Neural progenitor cell (in vitro differentiated cells): ENCODE data around the gene CCDC124. TPM values are rescaled to one million over a fixed set of nuclear protein-coding genes. Genes with fewer than 3 reads are reported as not detected.

Source experiments
- DNase-seq: peaks from one replicate; pipeline ENCODE4 v3.0.0-alpha.2; 2016; ENCODE audit warnings: low spot score
- H2AFZ ChIP-seq: fragments of 200-600 bp; sonication (generic); replicated peaks from 2 replicates; pipeline ENCODE4 v1.6.1; 2016; ENCODE audit warnings: antibody characterized with exemption
- H3F3A ChIP-seq: fragments of 200-600 bp; sonication (generic); 2 replicates; pipeline ENCODE4 v1.6.1; 2016; ENCODE audit warnings: antibody characterized with exemption, low read depth
- H3K27ac ChIP-seq: fragments of 200-600 bp; sonication (generic); 2 replicates; pipeline ENCODE4 v1.5.1; 2016; ENCODE audit warnings: mild to moderate bottlenecking
- H3K27me3 ChIP-seq: fragments of 200-600 bp; sonication (generic); 2 replicates; pipeline ENCODE4 v1.6.1; 2016; ENCODE audit warnings: mild to moderate bottlenecking, moderate library complexity
- H3K36me3 ChIP-seq: fragments of 200-600 bp; sonication (generic); 2 replicates; pipeline ENCODE4 v1.5.1; 2016
- H3K4me1 ChIP-seq: fragments of 200-600 bp; sonication (generic); 2 replicates; pipeline ENCODE4 v1.6.1; 2016; ENCODE audit warnings: mixed run types
- H3K4me2 ChIP-seq: fragments of 200-600 bp; sonication (generic); 2 replicates; pipeline ENCODE4 v1.6.1; 2016
- H3K4me3 ChIP-seq: fragments of 200-600 bp; sonication (generic); 2 replicates; pipeline ENCODE4 v1.5.1; 2016
- H3K79me2 ChIP-seq: fragments of 200-600 bp; sonication (generic); 2 replicates; pipeline ENCODE4 v1.6.1; 2016; ENCODE audit warnings: low read depth
- H3K9ac ChIP-seq: fragments of 200-600 bp; sonication (generic); 2 replicates; pipeline ENCODE4 v1.6.1; 2016
- H3K9me3 ChIP-seq: fragments of 200-600 bp; sonication (generic); 2 replicates; pipeline ENCODE4 v1.5.1; 2016; ENCODE audit warnings: low read depth
- H4K20me1 ChIP-seq: fragments of 200-600 bp; sonication (generic); 2 replicates; pipeline ENCODE4 v1.6.1; 2016; ENCODE audit warnings: low read depth
- H3K27ac Mint-ChIP-seq: 3 replicates; pipeline ENCODE4 v1.8.0; 2021; ENCODE audit warnings: mixed read lengths
- H3K27me3 Mint-ChIP-seq: 2 replicates; pipeline ENCODE4 v1.8.0; 2022; ENCODE audit warnings: low read depth, mild to moderate bottlenecking, inconsistent platforms, moderate library complexity, mixed read lengths; ENCODE audit not compliant: insufficient read depth
- H3K36me3 Mint-ChIP-seq: 3 replicates; pipeline ENCODE4 v1.8.0; 2021; ENCODE audit warnings: mixed read lengths
- H3K4me1 Mint-ChIP-seq: 3 replicates; pipeline ENCODE4 v1.8.0; 2021; ENCODE audit warnings: mixed read lengths
- H3K4me3 Mint-ChIP-seq: 3 replicates; pipeline ENCODE4 v1.8.0; 2021; ENCODE audit warnings: mild to moderate bottlenecking, moderate library complexity, mixed read lengths
- H3K9me3 Mint-ChIP-seq: 3 replicates; pipeline ENCODE4 v1.8.0; 2020; ENCODE audit warnings: mixed read lengths
- EZH2 ChIP-seq: fragments of 200-600 bp; sonication (generic); IDR thresholded peaks from 2 replicates; pipeline ENCODE4 v1.6.1; 2017; ENCODE audit warnings: antibody characterized with exemption, mild to moderate bottlenecking, moderate library complexity
- EZH2phosphoT487 ChIP-seq: fragments of 200-600 bp; sonication (generic); IDR thresholded peaks from 2 replicates; pipeline ENCODE4 v1.6.1; 2017; ENCODE audit warnings: antibody characterized with exemption
- total RNA-seq: library from RNA; depleted of rRNA; stranded (reverse); fragments of >200 nt; gene quantifications from 2 replicates; pipeline ENCODE4 v1.2.3, GENCODE V29; 2015; ENCODE audit warnings: low replicate concordance
- TF ChIP-seq, protein P1 (sequence below): fragments of 200-600 bp; sonication (generic); IDR thresholded peaks from 2 replicates; pipeline ENCODE4 v1.5.1; 2017; ENCODE audit warnings: antibody characterized with exemption, mild to moderate bottlenecking

Gene CCDC124
- total RNA-seq, 1 donor from 2014 or later, result 23.3 TPM

GRCh38 chr19:17951157-17951989 lies 18.6 kb downstream of the CCDC124 start:
- no peaks in the 10 kb centered on the region for H3K9me3 Mint-ChIP-seq
- peaks cover 68% of the 10 kb centered on the region for H3K27me3 ChIP-seq
- no peak overlapping the region for H3K27ac ChIP-seq
- peaks cover 41% of the 10 kb centered on the region for H3K4me1 Mint-ChIP-seq
- peak overlapping the region; percentile 87 for H3K4me3 Mint-ChIP-seq
- H3K4me3 ChIP-seq, result peak overlapping the region; percentile 43
- peaks cover 65% of the 10 kb centered on the region for H3F3A ChIP-seq
- H4K20me1 ChIP-seq, result peaks cover 48% of the 10 kb centered on the region
- DNase-seq, result peak; percentile 43
- H3K4me1 ChIP-seq, result peaks cover 49% of the 10 kb centered on the region
- H3K9ac ChIP-seq, result no peak overlapping the region
- H3K4me2 ChIP-seq, result peak overlapping the region; percentile 88
- H3K9me3 ChIP-seq, result no peaks in the 10 kb centered on the region
- no peaks in the 10 kb centered on the region for H3K36me3 Mint-ChIP-seq
- H2AFZ ChIP-seq, result no peak overlapping the region
- H3K79me2 ChIP-seq, result no peaks in the 10 kb centered on the region
- peaks cover 33% of the 10 kb centered on the region for H3K27me3 Mint-ChIP-seq
- TF ChIP-seq EZH2 (peak; percentile 72), EZH2phosphoT487 (peak; percentile 87)
- TF ChIP-seq, protein P1, sequence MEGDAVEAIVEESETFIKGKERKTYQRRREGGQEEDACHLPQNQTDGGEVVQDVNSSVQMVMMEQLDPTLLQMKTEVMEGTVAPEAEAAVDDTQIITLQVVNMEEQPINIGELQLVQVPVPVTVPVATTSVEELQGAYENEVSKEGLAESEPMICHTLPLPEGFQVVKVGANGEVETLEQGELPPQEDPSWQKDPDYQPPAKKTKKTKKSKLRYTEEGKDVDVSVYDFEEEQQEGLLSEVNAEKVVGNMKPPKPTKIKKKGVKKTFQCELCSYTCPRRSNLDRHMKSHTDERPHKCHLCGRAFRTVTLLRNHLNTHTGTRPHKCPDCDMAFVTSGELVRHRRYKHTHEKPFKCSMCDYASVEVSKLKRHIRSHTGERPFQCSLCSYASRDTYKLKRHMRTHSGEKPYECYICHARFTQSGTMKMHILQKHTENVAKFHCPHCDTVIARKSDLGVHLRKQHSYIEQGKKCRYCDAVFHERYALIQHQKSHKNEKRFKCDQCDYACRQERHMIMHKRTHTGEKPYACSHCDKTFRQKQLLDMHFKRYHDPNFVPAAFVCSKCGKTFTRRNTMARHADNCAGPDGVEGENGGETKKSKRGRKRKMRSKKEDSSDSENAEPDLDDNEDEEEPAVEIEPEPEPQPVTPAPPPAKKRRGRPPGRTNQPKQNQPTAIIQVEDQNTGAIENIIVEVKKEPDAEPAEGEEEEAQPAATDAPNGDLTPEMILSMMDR, result no peak
- no peaks in the 10 kb centered on the region for H3K36me3 ChIP-seq
- H3K27ac Mint-ChIP-seq, result no peak overlapping the region

GRCh38 chr19:17951990-17952976 lies 19.5 kb downstream of the CCDC124 start:
- H3K4me1 Mint-ChIP-seq, result peaks cover 38% of the 10 kb centered on the region
- Histone ChIP-seq H4K20me1 (peaks cover 48% of the 10 kb centered on the region), H3K4me2 (peak overlapping the region; percentile 88), H3K4me3 (peak overlapping the region; percentile 43), H3K27ac (no peak overlapping the region), H3K4me1 (peaks cover 45% of the 10 kb centered on the region), H3K79me2 (no peaks in the 10 kb centered on the region), H3K9ac (no peak overlapping the region), H3F3A (peaks cover 63% of the 10 kb centered on the region), H3K9me3 (no peaks in the 10 kb centered on the region), H3K36me3 (no peaks in the 10 kb centered on the region), H2AFZ (no peak overlapping the region), H3K27me3 (peaks cover 68% of the 10 kb centered on the region)
- no peaks in the 10 kb centered on the region for H3K36me3 Mint-ChIP-seq
- DNase-seq, result peak; percentile 50
- peaks cover 30% of the 10 kb centered on the region for H3K27me3 Mint-ChIP-seq
- H3K4me3 Mint-ChIP-seq, result peak overlapping the region; percentile 87
- no peak overlapping the region for H3K27ac Mint-ChIP-seq
- H3K9me3 Mint-ChIP-seq, result no peaks in the 10 kb centered on the region
- peak; percentile 84 for TF ChIP-seq EZH2phosphoT487
- peak; percentile 89 for TF ChIP-seq EZH2
- TF ChIP-seq, protein P1, result no peak

DNA sequence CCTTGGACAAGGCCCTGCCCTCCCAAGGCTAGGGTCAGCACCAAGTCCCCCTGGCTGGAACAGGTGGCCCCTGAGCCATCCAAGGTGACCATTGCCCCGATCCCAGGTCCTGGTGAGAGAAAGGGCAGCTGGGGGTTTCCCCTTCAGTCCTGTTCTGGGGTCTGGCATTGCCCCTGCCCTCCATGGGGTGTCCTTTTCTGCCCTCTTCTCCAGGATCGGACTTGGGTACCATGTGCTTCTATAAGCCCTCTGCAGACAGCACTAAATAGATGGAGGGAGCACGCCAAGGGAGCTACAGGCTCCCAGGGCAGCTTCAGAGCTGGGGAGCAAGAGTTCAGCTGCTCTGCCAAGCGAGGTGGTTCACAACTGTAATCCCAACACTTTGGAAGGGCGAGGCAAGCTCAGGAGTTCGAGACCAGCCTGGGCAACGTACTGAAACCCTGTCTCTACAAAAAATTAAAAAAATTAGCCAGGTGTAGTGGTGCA lies 20.5 kb downstream of the CCDC124 start:
- no peak for TF ChIP-seq EZH2phosphoT487
- no peak for TF ChIP-seq EZH2
- TF ChIP-seq, protein P1, result no peak
- Histone ChIP-seq H3K79me2 (no peaks in the 10 kb centered on the region), H3K27me3 (peaks cover 68% of the 10 kb centered on the region), H4K20me1 (peaks cover 48% of the 10 kb centered on the region), H3F3A (peaks cover 60% of the 10 kb centered on the region), H3K9ac (no peak overlapping the region), H3K4me1 (peaks cover 44% of the 10 kb centered on the region), H3K9me3 (no peaks in the 10 kb centered on the region), H3K4me2 (no peak overlapping the region), H3K4me3 (no peak overlapping the region), H3K27ac (no peak overlapping the region), H3K36me3 (no peaks in the 10 kb centered on the region), H2AFZ (no peak overlapping the region)
- peak overlapping the region; percentile 82 for H3K4me3 Mint-ChIP-seq
- no peaks in the 10 kb centered on the region for H3K36me3 Mint-ChIP-seq
- H3K27me3 Mint-ChIP-seq, result peaks cover 30% of the 10 kb centered on the region
- no peak overlapping the region for H3K27ac Mint-ChIP-seq
- H3K4me1 Mint-ChIP-seq, result peaks cover 36% of the 10 kb centered on the region
- no peak for DNase-seq
- H3K9me3 Mint-ChIP-seq, result no peaks in the 10 kb centered on the region
